HG02973 (cell line): ENCODE data around the gene LRRC14B.

Experiments
- ATAC-seq: cut with Tn5 transposase; IDR thresholded peaks from one replicate; pipeline ENCODE4 v1.9.1; 2021; ENCODE audit warnings: moderate library complexity; ENCODE audit not compliant: unreplicated experiment

The LRRC14B gene

DNA sequence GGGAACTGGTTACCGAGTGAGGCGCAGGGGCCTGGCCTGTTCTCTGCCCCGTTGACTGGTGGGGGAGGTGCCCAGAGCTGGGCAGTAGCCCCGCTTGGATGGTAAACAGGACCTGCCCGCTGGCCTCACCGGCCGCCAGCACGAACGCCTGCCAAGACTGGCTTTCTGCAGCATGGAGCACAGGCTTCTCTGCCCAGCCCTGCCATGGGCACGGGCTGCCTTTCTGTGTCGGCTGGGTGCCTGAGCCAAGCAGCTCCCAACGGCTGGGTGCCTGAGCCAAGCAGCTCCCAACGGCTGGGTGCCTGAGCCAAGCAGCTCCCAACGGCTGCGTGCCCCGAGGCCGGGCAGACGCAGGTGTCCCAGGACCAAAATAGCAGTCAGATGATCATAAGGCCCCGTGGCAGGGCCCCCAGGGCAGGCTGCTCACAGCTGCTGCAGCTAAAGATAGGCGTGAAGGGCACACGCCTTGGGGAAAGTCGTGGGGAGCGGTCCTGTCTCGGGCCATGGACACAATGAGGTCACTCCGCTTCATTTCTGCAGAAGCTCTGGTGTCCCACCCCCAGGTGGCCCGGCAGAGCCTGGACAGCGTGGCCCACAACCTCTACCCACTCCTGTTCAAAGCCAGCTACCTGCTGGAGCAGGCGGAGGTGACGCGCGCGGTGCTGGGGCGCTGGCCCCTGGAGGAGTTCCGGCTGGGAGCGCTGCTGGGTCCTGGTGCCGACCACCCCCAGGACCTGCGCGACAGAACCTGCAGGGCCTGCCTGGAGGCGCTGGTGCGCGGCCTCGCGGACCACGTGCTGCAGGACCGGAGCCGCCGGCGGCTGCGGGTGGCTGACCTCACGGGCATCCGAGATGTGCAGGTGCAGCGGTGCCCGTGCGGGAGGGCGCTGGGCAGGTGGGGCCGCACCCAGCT, at the start of gene LRRC14B:
Gene LRRC14B, plus strand, starts transcription at position 460 of the 913 bp plus-strand sequence. Its CDS starts 44 bp downstream, at position 504.
- ATAC-seq = no peak

DNA sequence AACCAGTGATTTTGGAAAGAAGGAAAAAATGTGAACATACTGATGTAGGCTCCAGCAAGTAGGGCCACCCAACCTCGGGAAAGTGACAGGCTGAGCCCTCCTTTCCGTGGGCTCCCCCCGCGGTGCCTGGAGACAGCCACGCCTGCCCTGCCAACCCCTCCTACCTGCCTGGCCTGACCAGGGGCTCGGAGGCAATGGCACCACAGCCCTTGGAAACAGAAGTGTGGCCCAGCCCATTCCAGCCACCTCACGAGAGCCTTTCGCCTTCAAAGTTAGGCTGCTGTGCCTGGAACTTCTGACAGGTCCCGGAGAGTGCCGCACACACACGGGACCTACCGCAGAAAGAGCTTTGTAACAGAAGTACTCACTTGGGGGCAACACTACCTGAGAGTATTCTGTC, 49.5 kb upstream of the LRRC14B start:
- no peak for ATAC-seq

DNA sequence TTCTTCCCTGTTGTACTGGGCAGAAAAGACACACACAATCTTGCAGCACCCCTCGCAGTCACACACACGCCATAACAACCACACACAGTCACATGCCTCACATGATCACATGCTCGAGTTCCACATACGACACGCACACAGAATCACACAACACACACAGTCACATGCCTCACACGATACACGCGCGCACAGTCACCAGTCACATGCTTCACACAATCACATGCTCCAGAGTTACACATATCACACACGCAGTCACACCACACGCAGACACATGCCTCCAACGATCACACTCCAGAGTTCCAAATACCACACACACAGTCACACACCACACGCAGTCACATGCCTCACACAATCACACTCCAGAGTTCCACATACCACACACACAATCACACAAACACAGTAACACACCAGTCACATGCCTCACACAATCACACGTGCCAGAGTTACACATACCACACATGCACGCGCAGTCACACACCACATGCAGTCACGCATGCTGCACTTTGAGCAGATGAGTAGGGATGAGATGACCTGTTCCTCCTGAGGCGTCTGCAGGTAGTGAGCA, 49.0 kb upstream of the LRRC14B start:
- ATAC-seq = no peak

DNA sequence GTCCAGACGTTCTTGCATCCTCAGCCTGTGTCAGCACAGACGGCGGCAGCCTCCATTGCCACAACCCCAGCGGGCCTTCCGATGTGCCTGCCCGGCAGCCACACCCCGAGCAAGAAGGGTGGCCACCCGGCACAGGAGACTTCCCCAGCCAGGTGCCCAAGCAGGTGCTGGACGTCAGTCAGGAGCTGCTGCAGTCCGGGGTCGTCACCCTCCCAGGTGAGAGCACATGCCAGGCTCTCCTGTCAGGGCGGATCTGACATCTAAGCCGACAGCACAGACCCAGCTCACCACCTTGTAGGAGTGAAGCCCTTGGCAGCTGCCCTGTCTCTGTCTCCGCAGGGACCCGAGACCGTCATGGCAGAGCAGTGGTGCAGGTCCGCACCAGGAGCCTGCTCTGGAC, 48.3 kb upstream of the LRRC14B start:
- ATAC-seq = no peak

DNA sequence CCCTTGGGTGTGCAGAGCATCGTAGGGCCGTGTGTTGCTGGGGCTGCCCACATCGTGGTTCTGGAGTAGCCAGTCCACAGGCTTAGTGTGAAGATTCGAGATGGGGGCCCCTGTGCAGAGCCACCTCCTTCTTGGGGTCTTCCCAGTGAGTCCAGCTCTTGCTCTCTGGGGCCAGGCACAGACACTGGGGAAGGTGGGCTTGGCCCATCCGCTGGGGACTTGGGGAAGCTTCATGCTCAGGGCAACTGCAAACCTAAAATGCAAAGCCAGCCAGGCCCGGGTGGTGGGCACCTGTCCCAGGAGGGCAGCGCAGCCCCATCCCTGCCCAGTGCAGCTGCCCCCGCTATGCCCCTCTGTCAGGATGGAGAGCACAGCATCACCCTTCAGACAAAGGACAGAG, 46.4 kb upstream of the LRRC14B start:
- no peak for ATAC-seq

DNA sequence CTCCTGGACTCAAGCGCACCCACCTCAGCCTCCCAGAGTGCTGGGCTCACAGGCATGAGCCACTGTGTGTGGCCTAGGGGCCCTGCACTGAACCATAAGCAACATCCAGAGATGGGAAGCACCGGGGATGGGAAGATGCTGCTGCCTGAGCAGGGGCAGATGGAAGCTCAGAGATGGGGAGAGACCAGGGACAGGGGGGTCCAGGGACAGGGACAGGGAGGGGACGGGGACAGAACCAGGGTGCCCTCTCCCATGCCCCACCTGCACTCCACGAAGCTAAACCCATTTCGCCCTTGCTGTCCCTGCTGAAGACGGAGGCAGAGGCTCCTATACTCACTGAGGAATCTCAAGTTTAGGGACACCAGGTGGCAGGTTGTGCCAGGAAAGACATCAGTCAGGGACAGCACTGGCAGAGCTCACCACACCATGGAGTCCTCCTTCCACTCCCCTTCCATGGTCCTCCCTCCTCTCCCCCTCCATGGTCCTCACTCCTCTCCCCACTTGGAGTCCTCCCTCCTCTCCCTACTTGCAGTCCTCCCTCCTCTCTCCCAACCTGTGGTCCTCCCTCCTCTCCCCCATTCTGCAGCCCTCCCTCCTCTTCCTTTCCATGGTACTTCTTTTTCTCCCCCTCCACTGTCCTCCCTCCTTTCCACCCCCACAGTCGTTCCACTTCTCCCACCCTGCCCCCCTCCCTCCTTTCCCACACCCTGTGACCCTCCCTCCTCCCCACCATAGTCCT, 45.5 kb upstream of the LRRC14B start:
- no peak for ATAC-seq

DNA sequence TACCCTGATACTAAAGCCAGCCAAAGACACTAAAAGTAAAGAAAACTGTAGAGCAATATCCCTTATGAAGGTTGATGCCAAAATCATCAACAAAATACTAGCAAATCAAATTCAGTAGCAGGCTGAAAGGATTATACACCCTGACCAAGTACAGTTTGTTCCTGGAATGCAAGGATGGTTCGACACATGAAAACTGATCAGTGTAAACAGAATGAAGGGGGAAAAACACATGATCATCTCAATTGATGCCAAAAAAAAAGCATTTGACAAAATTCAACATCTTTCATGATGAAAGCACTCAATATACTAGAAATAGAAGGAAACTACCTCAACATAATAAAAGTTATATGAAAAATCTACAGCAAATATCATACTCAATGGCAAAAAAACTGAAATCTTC, 43.5 kb upstream of the LRRC14B start:
- ATAC-seq = no peak

DNA sequence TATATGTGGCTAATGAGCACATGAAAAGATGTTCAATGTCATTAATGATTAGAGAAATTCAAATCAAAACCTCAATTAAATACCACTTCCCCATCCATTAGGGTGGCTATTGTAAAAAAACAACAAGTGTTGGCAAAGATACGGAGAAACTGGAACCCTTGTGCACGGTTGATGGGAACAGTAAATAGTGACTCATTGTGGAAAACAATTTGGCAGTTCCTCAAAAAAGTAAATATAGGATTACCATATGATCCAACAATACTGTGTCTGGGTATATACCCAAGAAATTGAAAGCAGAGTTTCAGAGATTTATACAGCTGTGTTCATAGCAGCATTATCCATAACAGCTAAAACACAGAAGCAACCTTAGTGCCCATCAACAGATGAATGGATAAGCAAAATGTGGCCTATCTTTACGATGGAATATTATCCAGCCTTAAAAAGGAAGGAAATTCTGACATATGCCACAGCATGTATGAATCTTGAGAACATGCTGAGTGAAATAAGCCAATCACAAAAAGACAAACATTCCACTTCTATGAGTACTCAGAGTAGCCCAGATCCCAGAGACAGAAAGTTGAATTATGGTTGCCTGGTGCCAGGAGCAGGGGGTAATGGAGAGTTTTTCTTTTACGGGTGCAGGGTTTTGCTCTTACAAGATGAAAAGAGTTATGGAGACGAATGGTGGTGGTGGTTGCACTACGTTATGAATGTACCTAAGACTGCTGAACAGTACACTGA, 41.4 kb upstream of the LRRC14B start:
- ATAC-seq = no peak

DNA sequence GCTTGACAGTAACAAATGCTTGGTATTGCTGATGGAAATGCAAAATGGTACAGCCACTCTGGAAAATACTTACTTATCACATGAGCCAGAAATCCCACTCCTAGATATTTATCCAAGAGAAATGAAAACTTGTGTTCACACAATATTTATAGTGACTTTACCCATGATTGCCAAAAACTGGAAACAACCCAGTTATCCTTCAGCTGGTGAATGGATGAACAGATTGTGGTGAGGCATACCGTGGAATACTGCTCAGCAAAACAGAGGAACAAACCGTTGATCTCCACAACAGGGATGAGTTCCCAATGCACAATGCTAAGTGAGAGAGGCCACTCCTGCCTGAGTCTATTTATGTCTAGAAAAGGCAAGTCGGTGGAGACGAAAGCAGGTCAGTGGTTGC, 40.5 kb upstream of the LRRC14B start:
- ATAC-seq = no peak

DNA sequence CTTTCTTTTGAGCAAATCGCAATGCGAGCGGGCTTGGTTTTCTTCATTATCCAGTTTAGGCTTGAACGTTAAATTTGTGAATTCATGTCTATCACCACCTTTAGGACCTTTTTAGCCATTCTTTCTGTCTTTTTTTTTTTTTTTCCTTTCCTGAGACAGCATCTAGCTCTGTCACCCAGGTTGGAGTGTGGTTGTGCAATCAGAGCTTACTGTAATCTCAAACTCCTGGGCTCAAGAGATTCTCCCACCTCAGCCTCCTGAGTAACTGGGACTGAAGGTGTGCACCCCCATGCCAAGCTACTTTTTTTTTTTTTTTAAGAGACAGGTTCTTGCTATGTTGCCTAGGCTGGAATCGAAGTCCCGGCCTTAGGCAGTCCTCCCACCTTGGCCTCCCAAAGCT, 39.2 kb upstream of the LRRC14B start:
- no peak for ATAC-seq

DNA sequence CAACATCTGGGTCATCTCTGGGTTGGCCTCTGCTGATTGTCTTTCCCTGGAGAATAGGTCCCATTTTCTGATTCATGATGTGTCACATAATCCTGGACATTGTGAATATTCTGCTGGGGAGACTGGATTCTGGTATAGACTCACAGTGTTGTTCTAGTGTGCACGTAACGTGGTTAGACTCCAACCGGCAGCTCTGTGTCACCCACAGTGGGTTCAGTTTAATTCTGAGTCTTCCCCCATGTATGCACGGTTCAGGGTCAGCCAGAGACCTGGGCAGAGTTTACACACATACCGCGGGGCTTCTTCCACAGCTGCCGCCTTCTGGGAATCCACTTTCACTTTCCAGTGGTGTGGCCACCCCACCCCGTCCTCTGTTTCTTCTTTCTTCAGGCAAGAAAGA, 38.0 kb upstream of the LRRC14B start:
- no peak for ATAC-seq

DNA sequence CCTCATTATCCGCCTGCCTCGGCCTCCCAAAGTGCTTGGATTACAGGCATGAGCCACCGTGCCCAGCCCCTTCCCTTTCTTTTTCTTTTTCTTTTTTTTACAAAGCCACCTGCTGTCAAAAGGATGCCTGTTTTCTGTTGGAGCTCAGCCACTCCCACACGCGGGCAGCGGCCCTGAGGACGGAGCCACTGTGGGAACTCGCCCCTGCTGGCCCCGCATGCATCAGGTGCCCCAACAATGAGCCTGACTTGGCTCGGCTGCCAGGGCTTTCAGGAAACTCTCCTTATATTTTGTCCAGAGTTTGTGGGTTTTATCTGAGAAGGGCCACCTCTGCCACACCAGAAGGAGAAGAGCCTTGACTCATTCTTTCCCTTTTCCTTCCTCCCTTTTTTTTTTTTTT, 37.1 kb upstream of the LRRC14B start:
- no peak for ATAC-seq

DNA sequence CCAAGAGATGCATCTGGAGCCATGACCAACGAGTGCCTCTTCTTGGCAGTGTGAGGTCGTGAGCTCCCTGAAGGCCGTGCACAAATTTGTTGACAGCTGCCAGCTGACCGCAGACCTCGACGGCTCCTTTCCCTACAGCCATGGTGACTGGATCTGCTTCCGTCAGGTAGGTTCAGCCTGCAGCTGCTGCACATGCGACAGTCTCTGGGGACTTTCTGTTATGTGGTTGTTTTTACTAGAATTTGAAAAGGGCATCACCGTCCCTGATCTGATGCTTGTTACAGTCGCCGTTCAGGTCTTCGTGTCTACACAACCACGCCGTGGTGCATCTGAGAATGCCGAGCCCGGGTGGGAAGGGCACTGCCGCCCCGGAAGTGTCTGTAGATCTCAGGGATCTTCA, 36.5 kb upstream of the LRRC14B start:
- no peak for ATAC-seq

DNA sequence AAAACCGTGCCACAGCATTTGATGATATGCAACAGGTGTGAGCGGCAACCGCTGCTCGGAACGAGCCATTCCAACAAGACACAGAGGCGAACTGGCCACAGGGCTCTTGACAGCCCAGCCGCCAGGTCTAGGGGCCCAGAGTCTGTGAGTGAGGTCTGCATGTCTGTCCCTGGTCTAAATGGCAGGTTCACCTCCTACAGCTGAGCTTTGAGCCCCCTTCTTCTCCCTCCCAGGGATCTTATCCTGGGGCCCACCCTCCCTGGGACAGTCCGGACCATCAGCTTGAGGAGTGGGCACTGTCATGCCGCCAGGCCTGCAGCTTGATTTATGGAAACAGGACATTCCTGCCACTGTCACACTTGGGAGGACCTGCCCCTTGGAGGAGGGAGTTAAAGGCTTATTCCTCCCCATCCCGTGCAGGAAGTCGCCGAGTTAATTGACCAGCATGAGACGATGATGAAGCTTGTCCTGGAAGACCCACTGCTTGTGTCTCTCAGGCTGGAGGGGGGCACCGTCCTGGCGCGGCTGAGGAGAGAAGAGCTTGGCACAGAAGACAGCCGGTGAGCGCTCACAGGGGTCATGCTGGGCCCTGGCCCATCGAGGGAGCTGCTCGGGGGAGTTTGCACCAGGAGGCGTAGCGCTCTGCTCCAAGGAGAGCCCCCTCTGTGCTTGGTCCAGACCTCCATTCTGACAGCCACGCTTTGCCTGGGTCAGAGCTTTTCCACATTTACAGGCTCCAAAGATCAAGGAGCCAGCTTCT, 35.5 kb upstream of the LRRC14B start:
- no peak for ATAC-seq

DNA sequence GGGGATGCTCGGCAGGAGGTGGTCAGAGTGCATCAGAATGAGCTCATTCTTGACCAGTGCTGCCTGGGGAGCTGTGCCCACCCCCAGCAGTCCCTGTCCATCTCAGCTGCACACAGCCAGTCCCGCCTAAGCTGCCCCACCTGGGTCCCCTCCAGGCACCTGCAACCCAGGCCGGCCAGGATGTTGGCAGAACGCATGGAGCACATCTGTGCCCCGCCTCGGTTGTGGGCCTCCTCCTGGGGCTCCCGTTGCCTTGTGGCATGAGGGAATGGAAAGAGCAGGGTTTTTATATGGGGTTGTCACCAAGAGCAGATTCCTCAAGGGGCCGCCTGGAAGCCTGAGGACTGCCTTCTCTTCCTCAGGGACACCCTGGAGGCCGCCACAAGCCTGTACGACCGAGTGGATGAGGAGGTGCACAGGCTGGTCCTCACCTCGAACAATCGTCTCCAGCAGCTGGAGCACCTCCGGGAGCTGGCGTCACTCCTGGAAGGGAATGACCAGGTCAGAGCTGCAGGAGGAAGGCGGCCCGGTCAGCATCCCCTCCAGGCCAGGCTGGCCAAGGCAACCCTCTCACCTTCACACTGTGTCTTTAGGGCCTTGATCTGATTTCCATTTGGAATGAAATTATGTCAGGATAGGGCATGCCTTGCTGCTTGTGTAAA, 34.8 kb upstream of the LRRC14B start:
- no peak for ATAC-seq

DNA sequence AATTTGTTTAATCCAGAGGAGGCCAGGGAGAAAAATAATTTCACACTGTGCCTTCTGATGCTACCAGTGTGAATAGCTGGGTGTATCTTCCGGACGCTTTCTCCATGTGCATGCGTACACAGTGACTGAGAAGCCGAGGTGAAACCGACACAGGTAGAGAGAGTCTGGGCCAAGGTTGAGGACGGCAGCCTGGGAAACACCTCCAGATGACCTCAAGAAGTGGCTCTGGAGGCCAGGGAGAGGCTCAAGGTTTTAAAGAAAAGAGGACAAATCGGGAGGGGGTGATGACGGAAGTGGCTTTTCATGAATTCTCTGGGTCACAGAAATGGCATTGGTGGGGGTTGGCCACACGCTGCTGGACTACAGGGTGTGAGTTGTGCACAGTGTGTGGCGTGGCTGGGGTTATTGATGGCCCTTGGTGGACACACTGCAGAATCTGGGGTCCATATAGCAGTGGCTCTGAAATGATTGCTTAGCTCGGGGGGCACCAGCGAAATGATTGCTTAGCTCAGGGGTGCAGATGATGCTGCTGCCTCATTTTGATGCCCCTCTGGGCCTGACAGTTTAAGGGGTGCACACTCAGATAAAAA, 34.1 kb upstream of the LRRC14B start:
- ATAC-seq = no peak

DNA sequence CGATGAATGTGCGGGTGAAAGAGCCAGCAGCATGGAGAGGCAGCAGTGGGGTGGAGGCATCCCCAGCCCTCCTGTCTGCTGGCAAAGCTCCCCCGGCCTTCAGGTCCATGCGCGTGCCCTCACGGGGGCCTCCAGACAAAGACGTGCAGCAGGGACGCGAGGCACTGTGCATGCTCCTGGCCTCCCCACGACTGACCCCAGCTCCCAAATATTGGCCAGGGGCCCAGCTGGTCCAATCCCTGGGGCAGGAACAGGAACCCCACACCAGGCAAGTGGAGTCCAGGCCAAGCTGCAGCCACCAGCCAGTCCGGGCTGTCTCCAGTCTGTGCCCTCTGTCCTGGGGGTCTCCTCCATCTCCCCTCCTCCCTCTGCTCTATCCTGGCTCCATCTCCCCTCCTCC, 33.5 kb upstream of the LRRC14B start:
- no peak for ATAC-seq

DNA sequence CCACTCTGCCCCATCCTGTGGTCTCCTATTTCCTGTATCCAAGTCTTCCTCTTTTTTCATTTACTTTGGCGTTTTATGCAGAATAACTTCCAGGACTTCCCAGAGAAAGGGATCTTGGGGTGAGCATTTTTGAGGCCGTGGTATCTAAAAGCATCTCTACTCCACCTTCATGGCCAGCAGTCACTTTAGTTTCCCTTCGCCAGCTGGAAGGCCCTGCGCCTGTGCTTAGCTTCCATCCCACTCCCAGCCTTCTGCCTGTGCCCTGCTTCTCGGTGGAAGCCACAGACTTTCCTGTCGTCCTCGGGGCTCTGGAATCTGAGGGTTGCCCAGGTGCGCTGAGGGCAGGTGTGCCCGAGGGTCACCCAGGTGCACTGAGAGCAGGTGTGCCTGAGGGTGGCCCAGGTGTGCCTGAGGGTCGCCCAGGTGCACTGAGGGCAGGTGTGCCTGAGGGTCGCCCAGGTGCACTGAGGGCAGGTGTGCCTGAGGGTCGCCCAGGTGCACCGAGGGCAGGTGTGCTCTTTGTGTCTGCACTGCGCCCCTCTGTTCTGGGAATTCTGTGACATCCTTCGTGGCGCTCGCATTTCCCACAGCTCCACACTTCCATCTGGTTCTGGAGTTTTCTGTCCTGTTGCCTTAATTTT, 32.4 kb upstream of the LRRC14B start:
- ATAC-seq = no peak
